GM19468 (cell line): ENCODE results near the gene ZNF486.
A peak's percentile ranks its signal among the peaks of the same experiment; 100 is the strongest.
"Not testable (repeated sequence)": the region's sequence is repeated elsewhere in the genome, so short reads cannot be mapped to it uniquely, and the experiment has no call there.

Experiments used
- ATAC-seq: cut with Tn5 transposase; IDR thresholded peaks from one replicate; pipeline ENCODE4 v1.9.1; 2021; ENCODE audit warnings: mild to moderate bottlenecking, moderate library complexity, moderate number of reproducible peaks; ENCODE audit not compliant: unreplicated experiment; ENCODE audit errors: extremely low read depth

ZNF486 gene

DNA sequence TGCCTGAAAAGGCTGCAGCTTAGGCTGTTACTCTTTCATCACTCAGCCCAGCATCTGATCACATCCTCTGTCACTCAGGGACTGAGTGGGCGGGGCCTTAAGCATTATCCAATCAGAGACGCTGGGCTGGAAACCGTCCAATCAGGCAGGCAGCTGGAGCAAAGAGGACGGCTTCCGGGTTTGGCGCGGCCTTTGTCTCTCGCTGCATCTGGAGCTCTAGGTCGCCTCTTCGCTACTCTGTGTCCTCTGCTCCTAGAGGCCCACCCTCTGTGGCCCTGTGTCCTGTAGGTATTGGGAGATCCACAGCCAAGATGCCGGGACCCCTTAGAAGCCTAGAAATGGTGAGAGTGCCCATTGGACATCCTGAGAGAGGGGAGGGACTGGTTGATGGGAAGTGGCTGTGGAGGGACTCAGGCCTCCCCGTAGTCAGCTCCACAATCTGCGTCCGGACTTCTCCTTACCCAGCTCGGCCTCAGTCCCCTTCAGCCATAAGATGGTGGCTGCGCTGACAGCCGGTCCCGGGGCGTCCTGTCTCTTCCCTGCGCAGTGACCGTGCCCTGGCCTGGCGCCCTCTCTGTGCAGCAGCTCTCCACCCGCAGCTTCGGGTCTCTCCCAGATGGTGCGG is at the start of gene ZNF486:
Gene ZNF486 (plus strand): TSS at position 195 of the 625 bp plus-strand sequence. CDS start 117 bp downstream, at position 312.
- peak; percentile 84 for ATAC-seq

DNA sequence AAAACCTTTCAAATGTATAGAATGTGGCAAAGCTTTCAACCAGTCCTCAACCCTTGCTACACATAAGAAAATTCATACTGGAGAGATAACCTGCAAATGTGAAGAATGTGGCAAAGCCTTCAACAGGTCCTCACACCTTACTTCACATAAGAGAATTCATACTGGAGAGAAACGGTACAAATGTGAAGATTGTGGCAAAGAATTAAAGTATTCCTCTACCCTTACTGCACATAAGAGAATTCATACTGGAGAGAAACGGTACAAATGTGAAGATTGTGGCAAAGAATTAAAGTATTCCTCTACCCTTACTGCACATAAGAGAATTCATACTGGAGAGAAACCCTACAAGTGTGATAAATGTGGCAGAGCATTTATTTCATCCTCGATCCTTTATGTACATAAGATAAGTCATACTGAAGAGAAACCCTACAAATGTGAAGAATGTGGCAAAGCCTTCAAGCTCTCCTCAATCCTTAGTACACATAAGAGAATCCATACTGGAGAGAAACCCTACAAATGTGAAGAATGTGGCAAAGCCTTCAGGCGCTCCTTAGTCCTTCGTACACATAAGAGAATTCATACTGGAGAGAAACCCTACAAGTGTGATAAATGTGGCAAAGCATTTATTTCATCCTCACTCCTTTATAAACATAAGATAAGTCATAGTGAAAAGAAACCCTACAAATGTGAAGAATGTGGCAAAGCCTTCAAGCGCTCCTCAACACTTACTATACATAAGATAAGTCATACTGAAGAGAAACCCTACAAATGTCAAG is 48.8 kb upstream of the ZNF486 start:
- ATAC-seq: not testable (repeated sequence)

DNA sequence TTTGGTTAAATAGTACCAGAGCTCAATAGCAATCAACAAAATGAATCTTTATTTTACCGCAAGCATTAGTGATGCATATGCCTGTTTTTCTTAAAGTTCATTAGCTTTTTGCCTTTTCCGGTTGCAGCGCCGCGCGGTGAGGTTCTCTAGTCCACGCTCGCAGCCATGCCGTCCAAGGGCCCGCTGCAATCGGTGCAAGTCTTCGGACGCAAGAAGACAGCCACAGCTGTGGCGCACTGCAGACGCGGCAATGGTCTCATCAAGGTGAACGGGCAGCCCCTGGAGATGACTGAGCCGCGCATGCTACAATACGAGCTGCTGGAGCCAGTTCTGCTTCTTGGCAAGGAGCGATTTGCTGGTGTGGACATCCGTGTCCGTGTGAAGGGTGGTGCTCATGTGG is 42.1 kb upstream of the ZNF486 start:
- no peak for ATAC-seq

DNA sequence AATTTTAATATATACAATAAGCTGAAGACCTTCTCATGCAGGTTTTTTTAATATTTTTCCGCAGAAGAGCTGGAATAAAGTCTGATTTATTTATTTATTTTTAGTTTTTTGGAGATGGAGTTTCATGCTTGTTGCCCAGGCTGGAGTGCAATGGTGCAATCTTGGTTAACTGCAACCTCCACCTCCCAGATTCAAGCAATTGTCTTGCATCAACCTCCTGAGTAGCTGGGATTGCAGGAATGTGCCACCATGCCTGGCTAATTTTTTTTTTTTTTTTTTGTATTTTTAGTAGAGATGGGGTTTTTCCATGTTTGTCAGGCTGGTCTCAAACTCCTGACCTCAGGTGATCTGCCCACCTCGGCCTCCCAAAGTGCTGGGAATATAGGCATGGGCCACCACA is 34.1 kb upstream of the ZNF486 start:
- not testable (repeated sequence) for ATAC-seq

DNA sequence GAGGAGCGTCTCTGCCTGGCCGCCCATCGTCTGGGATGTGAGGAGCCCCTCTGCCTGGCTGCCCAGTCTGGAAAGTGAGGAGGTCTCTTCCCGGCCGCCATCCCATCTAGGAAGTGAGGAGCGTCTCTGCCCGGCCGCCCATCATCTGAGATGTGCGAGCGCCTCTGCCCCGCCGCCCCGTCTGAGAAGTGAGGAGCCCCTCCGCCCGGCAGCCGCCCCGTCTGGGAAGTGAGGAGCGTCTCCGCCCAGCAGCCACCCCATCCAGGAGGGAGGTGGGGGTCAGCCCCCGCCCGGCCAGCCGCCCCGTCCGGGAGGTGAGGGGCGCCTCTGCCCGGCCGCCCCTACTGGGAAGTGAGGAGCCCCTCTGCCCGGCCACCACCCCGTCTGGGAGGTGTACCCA is 29.3 kb upstream of the ZNF486 start:
- not testable (repeated sequence) for ATAC-seq

DNA sequence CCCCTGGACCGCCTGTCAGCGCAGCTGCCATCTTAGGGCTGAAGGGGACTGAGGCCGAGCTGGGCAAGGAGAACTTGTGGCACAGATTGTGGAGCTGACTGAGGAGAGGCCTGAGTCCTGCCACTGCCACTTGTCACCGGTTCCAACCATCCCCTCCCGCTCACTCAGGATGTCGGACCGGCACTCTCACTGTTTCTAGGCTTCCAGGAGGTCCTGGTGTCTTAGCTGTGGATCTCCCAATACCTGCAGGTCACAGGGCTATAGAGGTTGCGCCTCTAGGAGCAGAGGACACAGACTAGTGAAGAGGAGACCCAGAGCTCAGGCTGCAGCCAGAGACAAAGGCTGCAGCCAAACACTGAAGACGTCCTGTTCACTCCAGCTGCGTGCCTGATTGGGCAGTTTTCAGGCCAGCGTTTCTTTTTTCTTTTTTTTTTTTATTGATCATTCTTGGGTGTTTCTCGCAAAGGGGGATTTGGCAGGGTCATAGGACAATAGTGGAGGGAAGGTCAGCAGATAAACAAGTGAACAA is 15.3 kb upstream of the ZNF486 start:
- no peak for ATAC-seq

DNA sequence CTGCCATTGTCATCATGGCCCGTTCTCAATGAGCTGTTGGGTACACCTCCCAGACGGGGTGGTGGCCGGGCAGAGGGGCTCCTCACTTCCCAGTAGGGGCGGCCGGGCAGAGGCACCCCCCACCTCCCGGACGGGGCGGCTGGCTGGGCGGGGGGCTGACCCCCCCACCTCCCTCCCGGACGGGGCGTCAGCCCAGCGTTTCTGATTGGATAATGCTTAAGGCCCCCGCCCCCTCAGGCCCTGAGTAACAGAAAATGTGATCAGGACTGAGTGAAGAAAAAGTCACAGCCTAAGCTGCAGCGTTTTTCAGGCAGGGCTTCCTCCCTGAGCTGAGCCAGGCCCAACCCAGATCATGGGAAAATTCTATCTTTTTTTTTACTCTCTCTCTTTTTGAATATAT is 14.5 kb upstream of the ZNF486 start:
- not testable (repeated sequence) for ATAC-seq

DNA sequence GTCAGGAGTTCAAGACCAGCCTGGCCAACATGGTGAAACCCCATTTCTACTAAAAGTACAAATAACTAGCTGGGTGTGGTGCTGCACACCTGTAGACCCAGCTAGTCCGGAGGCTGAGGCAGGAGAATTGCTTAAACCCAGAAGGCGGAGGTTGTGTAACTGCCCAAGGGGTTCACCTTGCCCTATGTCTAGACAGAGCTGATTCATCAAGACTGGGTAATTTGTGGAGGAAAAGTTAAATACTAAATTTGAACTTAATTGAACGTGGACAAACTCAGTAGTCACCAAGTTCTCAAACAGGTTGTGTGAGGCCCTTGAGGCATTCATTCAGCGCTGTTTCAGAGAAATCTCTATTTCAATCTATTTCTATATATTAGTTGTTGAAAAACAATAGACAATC is 13.7 kb upstream of the ZNF486 start:
- ATAC-seq: no peak

DNA sequence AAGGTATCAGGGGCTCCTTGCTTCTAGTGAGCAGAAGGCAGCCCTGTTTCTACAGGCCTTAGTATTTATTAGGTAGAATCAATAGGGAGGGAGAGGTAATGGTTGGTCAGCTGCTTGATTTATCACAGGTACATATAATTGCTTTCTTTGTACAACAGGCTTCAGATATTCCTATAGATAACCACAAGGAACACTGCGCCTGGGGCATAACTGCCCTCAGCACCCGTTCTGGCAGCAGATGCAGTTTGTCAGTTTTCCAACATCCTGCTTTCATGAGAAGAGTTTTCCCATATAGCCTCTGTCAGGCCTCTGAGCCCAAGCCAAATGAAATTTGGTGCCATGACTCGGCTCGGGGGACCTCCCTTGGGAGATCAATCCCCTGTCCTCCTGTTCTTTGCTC is 12.4 kb upstream of the ZNF486 start:
- no peak for ATAC-seq

DNA sequence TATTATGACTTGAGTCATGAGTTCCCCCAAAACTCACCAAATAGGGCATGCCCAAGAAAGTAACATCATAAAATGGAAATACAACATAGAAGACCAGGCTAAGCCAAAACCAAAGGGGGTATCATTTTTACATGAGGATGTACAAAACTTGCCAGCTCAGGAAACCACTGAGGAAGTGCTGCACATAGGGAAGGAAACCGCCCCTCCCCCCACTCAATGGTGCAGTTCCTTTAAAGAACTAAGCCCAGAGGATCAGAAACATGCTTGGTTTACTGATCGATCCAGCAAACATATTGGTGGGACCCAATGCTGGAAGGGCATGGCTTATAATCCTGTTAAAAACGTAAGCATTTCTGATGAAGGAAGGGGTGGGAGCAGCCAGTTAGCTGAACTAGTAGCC is 4.2 kb upstream of the ZNF486 start:
- no peak for ATAC-seq

DNA sequence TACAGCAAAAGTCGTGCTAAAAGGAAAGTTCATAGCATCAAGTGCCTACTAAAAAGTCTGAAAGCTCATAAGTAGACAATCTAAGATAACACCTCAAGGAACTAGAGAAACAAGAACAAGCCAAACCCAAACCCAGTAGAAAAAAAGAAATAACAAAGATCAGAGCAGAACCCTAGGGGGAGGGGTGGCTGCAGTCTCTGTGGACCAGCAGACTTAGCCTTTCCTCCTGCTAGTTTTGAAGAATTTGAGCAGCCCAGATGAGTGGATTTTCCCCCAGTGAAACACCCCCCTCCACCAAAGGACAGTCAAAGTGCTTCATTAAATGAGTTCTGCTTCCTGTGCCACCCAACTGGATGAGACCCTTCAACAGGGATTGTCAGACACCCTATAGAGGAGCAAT is 2.6 kb upstream of the ZNF486 start:
- no peak for ATAC-seq

DNA sequence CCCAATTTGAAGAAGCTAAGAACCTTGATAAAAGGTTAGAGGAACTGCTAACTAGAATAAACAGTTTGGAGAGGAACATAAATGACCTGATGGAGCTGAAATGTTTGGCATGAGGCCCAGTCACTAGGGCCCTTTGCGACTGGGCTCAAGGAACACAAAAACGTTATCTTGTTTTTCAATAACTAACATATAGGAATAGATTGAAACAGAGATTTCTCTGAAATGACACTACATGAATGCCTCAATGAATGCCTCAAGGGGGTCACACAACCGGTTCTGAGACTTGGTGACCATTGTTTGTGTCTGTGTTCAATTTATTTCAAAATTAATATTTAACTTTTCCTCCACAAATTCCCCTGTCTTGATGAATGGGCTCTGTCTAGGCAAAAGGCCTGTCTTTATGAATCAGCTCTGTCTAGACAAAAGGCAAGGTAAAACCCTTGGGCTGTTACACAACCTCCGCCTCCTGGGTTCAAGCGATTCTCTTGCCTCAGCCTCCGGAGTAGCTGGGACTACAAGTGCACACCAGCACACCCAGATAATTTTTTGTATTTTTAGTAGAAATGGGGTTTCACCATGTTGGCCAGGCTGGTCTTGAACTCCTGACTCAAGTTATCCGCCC is 932 bp upstream of the ZNF486 start:
- no peak for ATAC-seq

DNA sequence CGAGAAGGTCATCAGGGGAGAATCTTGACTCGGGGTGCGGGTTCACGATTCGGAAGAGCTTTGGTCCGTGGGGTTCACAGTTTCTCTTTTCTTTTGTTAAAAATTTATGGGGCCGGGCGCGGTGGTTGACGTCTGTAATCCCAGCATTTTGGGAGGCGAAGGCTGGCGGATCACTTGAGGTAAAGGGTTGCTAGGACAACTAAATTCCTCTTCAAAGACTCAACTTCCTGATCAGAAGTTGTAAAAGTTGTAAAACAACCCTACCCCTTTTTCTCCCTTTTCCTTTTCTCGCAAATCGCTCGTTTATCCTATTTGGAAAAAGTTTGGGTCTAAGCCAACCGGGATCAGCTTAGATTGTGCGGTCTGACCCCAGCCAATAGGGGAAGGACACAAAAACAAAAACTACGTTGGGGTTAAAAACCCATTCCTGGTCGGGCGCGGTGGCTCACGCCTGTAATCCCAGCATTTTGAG is 673 bp downstream of the ZNF486 start:
- no peak for ATAC-seq

DNA sequence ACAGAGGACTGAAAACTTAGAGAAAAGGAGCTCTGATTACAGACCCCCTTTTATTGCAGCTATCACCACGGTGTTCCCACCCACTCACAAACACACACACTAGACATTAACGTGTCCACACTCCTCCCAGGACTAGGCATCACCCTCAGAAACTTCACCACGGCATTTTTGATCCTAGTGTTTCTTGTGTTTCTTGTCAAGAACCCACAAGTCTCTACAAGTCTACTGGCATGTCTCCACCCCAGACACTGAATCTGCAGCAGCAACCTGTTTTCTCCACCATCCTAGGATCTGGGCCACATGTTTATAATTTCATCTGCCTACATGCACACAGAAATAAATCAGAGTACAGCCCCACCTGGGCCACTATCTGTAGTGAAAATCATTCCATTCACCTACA is 4.3 kb downstream of the ZNF486 start:
- ATAC-seq: no peak

DNA sequence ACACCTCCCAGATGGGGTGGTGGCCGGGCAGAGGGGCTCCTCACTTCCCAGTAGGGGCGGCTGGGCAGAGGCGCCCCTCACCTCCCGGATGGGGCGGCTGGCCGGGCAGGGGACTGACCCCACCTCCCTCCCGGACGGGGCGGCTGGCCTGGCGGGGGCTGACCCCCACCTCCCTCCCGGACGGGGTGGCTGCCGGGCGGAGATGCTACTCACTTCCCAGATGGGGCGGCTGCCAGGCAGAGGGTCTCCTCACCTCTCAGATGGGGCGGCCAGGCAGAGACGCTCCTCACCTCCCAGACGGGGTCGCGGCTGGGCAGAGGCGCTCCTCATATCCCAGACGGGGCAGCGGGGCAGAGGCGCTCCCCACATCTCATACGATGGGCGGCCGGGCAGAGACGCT is 8.8 kb downstream of the ZNF486 start:
- ATAC-seq: not testable (repeated sequence)

DNA sequence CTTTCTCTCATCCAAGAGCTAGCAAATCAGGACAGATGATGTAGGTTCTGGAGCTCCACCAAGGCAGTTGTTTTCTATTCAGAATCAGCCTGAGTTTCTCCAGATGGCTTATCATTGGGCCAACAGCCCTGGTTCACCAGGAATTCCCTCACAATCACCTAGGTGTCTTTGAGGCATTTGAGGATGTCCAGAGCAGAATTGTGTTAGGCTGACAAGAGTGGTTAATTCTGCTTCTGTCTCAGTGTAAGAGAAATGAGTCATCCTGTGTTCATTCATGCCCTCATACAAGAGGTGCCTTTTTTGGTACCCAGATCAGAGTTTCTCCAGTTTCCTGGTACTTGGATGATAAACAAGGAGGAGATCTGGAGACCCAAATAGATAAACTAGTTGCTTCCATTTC is 12.9 kb downstream of the ZNF486 start:
- ATAC-seq: not testable (repeated sequence)

DNA sequence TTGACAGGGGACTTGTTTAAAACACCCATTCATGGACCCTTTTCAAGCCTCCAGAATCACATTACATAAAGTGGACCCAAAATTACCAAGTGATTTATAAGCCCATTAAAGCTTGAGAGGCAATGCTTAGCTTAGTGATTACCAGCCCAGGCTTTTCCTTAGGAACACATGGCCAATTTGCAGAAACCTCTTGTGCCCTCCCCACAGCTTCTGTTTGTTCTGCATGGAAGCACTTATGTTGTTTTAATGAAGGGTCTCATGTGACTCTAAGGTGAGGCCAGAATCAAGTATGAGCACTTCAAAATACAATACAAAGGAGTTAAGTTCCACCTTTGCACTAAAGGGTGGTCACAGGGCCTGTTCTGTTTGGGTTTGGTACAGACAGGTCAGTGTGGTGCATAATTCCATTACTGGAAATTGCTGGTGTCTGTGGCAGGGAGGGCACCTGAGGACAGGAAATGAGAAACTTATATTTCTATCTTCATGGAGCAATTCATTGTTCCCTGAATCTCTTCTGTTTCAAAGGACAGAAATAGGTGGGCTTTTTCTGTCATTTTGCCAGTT is 15.3 kb downstream of the ZNF486 start:
- no peak for ATAC-seq

DNA sequence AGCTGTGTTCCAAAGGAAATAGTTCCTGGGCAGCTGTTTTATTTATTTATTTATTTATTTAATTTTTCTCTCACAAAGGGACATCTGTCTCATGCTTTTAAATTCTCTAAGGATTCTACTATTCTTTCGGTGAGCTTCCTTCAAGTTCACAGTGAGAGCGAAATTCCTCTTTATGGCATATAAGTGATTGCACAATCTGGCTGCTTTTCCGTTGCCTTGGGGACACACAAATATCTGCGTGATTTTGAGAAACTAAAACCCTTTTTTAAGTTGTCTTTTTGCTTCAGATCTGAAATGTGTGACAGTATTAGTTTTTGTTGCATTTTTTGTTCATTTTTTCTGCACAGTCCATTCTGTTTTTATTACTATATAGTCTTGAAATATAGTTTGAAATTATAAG is 19.2 kb downstream of the ZNF486 start:
- ATAC-seq: no peak

DNA sequence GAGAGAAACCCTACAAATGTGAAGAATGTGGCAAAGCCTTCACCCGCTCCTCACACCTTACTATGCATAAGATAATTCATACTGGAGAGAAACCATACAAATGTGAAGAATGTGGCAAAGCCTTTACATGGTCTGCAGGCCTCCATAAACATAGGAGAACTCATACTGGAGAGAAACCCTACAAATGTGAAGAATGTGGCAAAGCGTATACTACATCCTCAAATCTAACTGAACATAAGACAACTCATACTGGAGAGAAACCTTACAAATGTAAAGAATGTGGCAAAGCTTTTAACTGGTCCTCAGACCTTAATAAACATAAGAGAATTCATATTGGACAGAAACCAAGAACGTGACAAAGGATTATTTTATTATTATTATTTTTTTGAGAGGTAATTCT is 30.7 kb downstream of the ZNF486 start:
- ATAC-seq: no peak

DNA sequence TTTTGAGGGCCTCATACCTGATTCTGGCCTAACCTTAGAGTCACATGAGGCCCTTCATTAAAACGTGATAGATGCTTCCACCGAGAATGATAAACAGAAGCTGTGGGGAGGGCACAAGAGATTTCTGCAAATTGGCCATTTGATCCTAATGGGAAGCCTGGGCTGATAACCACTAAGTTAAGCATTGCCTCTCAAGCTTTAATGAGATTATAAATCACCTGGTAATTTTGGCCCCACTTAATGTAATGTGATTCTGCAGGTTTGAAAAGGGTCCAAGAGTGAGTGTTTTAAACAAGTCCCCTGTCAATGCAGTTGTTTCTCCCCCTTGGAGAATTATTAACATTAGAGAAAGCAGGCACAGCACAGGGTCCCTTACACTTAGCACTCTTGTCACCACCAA is 42.0 kb downstream of the ZNF486 start:
- ATAC-seq: no peak

DNA sequence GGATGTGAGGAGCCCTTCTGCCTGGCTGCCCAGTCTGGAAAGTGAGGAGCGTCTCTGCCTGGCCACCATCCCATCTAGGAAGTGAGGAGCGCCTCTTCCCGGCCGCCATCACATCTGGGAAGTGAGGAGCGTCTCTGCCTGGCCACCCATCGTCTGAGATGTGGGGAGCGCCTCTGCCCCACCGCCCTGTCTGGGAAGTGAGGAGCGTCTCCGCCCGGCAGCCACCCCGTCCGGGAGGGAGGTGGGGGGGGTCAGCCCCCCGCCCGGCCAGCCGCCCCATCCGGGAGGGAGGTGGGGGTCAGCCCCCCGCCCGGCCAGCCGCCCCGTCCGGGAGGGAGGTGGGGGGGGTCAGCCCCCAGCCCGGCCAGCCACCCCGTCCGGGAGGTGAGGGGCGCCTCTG is 47.4 kb downstream of the ZNF486 start:
- ATAC-seq: not testable (repeated sequence)
